Measurements from ENCODE around the gene UBTD1.

DNA sequence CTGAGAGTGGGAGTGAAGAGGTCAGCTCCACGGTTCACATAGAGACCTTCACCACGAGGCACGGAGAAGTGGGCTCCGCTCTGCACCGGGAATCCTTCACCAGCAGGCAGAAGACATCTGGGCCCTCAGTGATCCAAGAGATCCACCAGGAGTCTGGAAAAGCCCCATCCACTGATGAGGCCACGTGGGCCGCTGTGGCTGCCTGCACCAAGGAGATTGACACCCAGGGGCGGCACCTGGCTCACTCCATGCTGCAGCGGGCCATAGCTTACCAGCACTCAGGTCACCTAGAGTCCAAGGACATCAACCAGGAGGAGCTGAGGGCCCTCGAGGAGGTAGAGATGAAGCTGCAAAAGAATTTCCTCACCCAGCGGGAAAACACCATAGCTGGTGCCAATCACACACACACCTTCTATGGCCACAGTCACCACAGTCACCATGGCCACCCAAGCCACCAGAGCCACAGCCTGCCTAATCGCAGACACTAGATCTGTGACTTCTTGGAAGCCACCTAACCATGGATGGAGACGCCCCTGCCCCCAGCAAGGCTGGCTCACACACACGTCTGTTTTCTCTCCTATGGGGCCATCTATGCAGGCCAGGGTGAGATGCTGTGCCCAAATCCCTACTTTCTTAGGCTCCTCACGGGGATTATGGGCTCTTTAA, 91.5 kb downstream of the UBTD1 start:
- no peak for TF ChIP-seq EZH2 (IDR thresholded peaks at IDR 0.05; ENCODE audit: low read length)
- TF ChIP-seq, protein P1, sequence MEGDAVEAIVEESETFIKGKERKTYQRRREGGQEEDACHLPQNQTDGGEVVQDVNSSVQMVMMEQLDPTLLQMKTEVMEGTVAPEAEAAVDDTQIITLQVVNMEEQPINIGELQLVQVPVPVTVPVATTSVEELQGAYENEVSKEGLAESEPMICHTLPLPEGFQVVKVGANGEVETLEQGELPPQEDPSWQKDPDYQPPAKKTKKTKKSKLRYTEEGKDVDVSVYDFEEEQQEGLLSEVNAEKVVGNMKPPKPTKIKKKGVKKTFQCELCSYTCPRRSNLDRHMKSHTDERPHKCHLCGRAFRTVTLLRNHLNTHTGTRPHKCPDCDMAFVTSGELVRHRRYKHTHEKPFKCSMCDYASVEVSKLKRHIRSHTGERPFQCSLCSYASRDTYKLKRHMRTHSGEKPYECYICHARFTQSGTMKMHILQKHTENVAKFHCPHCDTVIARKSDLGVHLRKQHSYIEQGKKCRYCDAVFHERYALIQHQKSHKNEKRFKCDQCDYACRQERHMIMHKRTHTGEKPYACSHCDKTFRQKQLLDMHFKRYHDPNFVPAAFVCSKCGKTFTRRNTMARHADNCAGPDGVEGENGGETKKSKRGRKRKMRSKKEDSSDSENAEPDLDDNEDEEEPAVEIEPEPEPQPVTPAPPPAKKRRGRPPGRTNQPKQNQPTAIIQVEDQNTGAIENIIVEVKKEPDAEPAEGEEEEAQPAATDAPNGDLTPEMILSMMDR (optimal IDR thresholded peaks at IDR 0.05 in 1 of 3, IDR thresholded peaks at IDR 0.05 in 1 of 3, conservative IDR thresholded peaks at IDR 0.05 in 1 of 3; ENCODE audit: extremely low read depth in 1 of 3, insufficient read depth in 2 of 3, low read length in 3 of 3) = no peak

Measured in keratinocyte (primary cell).